Right lobe of liver (tissue), 6 donors: ENCODE data around the gene LRRC28. TPM values are rescaled to one million over a fixed set of nuclear protein-coding genes. Genes with fewer than 3 reads are reported as not detected.

ENCODE experiments used
- ATAC-seq, 4 donors: fragments of 200-7000 bp; cut with Tn5 transposase; one replicate each; pipeline ENCODE4 v1.9.1; 2020; ENCODE audit warnings: mild to moderate bottlenecking in 4 of 4, moderate library complexity in 4 of 4
- DNase-seq, 3 donors: peaks; one replicate each; pipeline ENCODE4 v3.0.0-alpha.2; 2020
- H3K27ac ChIP-seq, 3 donors: fragments of 200-600 bp; one replicate each; pipeline ENCODE4 v1.8.0; 2022
- H3K27me3 ChIP-seq, 2 donors: fragments of 200-600 bp; one replicate each; pipeline ENCODE4 v1.8.0; 2022
- H3K36me3 ChIP-seq, 4 donors: fragments of 200-600 bp; sonication (generic) in 1 of 4; one replicate each; pipeline versions ENCODE4 v1.5.1 to v1.8.0; 2017 to 2022; ENCODE audit warnings: control low read depth in 1 of 4
- H3K4me1 ChIP-seq, 4 donors: fragments of 200-600 bp; sonication (generic) in 1 of 4; one replicate each; pipeline versions ENCODE4 v1.5.1 to v1.8.0; 2017 to 2022; ENCODE audit warnings: control low read depth in 1 of 4
- H3K4me3 ChIP-seq, 3 donors: fragments of 200-600 bp; one replicate each; pipeline ENCODE4 v1.8.0; 2022
- H3K9me3 ChIP-seq, 4 donors: fragments of 200-600 bp; sonication (generic) in 1 of 4; one replicate each; pipeline versions ENCODE4 v1.5.1 to v1.8.0; 2017 to 2022; ENCODE audit warnings: control low read depth in 1 of 4
- POLR2A ChIP-seq: fragments of 450-650 bp; IDR thresholded peaks from one replicate; pipeline ENCODE4 v1.6.1; 2017; ENCODE audit warnings: antibody characterized with exemption, mild to moderate bottlenecking
- WGBS: methylation state at CpG from one replicate; pipeline ENCODE4 v1.1.6; 2018; ENCODE audit warnings: low coverage, low lambda C conversion rate; ENCODE audit not compliant: insufficient coverage; ENCODE audit errors: missing lambda C conversion rate; 5-methylcytosine and 5-hydroxymethylcytosine counted together
- intact Hi-C, 2 donors: fragments of 100-400 bp; cut with DNase I; formaldehyde crosslinking; loops; one replicate each; pipeline versions ENCODE4 v1.11.2 to v1.14.1; 2022
- total RNA-seq, 6 experiments: library from RNA; depleted of rRNA in 2 of 6; stranded (reverse); fragments of >200 nt in 2 of 6; fragmentation: NEBNext Ultra II Directional in 3 of 6; extraction: Animal tissue kit (Norgen Biotek cat#: 25700) in 3 of 6; gene quantifications; one replicate each; pipeline versions ENCODE4 v1.1.0 to v1.2.4, GENCODE V29; 2016 to 2023
- TF ChIP-seq, protein P1 (sequence below), 4 donors: fragments of 200-600 bp in 3 of 4; fragments of 450-650 bp in 1 of 4; IDR thresholded peaks; one replicate each; pipeline versions ENCODE4 v1.5.1 to v1.8.0; 2016 to 2022; ENCODE audit warnings: antibody characterized with exemption in 4 of 4, mild to moderate bottlenecking in 2 of 4
- donor health status: DM: no; HTN: yes; CAD: no.
- donor health status: DM: no; HTN: no; CAD: no.
- donor health status: DM: no; HTN: no; CAD: no.
- donor health status: DM: no; HTN: yes; CAD: no.
- donor health status: DM: no; HTN: yes; CAD: no.

The LRRC28 gene
- total RNA-seq, 6 experiments from 2014 or later = 21.8 to 70.1 (median 31.9) TPM

DNA sequence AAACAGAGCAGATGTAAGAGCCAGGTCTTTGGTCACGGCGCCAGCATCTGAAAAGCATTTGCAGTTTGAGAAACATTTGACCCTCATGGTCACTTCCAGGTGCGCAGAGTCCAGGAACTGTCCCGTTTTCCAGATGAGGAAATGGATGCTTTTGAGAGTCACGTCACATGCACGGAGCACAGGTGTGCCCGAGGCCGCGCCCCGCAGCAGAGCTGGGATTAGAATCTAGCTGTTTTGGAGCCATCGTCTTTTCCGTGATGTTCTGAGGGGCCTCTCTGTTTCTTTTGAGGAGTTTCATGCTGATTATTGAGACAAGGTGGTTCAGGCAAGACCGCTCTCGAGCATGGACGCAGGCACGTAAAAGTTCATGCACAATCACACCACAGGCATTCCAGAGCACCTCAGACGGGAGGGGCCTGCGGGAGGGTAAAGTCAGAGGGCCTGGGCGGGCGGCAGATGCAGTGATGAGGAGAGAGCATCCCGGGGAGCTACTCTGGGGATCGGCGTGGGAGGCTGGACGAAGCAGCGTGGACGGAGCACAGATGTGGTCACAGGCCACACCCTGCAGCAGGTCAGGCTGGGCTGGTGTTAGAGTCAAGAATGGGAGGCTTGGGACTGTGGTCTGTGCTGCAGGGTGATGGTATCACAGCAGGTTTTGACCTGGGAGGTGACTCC is 175.3 kb downstream of the LRRC28 start:
- TF ChIP-seq, protein P1, sequence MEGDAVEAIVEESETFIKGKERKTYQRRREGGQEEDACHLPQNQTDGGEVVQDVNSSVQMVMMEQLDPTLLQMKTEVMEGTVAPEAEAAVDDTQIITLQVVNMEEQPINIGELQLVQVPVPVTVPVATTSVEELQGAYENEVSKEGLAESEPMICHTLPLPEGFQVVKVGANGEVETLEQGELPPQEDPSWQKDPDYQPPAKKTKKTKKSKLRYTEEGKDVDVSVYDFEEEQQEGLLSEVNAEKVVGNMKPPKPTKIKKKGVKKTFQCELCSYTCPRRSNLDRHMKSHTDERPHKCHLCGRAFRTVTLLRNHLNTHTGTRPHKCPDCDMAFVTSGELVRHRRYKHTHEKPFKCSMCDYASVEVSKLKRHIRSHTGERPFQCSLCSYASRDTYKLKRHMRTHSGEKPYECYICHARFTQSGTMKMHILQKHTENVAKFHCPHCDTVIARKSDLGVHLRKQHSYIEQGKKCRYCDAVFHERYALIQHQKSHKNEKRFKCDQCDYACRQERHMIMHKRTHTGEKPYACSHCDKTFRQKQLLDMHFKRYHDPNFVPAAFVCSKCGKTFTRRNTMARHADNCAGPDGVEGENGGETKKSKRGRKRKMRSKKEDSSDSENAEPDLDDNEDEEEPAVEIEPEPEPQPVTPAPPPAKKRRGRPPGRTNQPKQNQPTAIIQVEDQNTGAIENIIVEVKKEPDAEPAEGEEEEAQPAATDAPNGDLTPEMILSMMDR (IDR thresholded peaks at IDR 0.05) = no peak
- no peak for TF ChIP-seq POLR2A
- Histone ChIP-seq H3K4me1 (no peaks in the 10 kb centered on the region), H3K4me3 (no peak overlapping the region), H3K27me3 (no peaks in the 10 kb centered on the region), H3K36me3 (no peaks in the 10 kb centered on the region), H3K27ac (no peak overlapping the region), H3K9me3 (no peaks in the 10 kb centered on the region)
- intact Hi-C loops = no loop called here
- peak in 2 of 3 donors; percentile 32 to 36 for DNase-seq
- ATAC-seq = no peak
- 91% methylated on average over 19 of the region's 26 CpGs for WGBS

- intact Hi-C loops = no loop called here
- ATAC-seq = no peak
- no peaks in the 10 kb centered on the region for H3K36me3 ChIP-seq
- no peaks in the 10 kb centered on the region for H3K9me3 ChIP-seq
- peak in 2 of 3 donors; percentile 16 to 31 for DNase-seq
- H3K27me3 ChIP-seq = no peaks in the 10 kb centered on the region
- TF ChIP-seq, protein P1 (IDR thresholded peaks at IDR 0.05) = no peak
- no peak for TF ChIP-seq POLR2A
- no peak overlapping the region for H3K4me3 ChIP-seq
- H3K4me1 ChIP-seq = no peaks in the 10 kb centered on the region
- H3K27ac ChIP-seq = no peak overlapping the region
- 63% methylated on average over 5 of the region's 8 CpGs for whole genome bisulfite sequencing
These were observed 175.9 kb downstream of the LRRC28 start for GRCh38 chr15:99427210-99427609.

DNA sequence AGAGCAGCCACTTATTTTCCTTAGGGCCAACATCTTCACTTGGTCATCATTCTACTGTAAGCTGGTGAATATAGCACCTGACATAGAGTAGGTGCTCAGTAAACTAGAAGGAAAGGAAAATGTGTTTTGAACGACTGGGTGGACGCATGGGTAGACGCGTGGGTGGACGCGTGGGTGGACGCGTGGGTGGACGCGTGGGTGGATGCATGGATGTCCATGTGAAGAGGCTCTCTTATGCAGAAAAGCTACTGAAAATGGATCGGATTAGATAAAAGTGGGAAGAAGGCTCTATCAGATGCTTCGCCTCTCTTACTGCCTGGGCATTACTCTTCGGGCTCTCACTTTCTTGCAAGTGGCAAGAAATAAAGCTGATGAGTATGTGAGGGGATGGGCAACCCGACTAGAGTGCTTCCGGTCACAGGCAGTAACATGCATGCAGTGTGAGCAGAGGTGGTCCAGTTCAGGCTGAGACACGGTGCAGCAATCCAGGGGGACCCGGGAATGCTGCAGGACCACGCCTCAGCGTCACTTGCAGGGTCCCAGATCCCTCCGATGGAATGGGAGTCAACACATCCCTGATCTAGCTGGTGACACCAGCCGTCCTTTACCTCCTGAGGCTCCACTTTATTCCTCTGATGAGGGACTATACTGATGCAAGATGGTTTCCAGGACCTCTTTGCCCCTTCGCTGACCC is 176.5 kb downstream of the LRRC28 start:
- WGBS = 87% methylated on average over 15 of the region's 22 CpGs
- no peak for TF ChIP-seq POLR2A
- TF ChIP-seq, protein P1 (IDR thresholded peaks at IDR 0.05) = no peak
- H3K9me3 ChIP-seq = no peaks in the 10 kb centered on the region
- ATAC-seq (no peak), DNase-seq (peak in 2 of 3 donors; percentile 19 to 28)
- H3K27ac ChIP-seq = no peak overlapping the region
- no peaks in the 10 kb centered on the region for H3K36me3 ChIP-seq
- intact Hi-C loops = no loop called here
- no peaks in the 10 kb centered on the region for H3K27me3 ChIP-seq
- no peak overlapping the region for H3K4me3 ChIP-seq
- no peaks in the 10 kb centered on the region for H3K4me1 ChIP-seq

- Histone ChIP-seq H3K27ac (no peak overlapping the region), H3K27me3 (no peaks in the 10 kb centered on the region), H3K4me3 (no peak overlapping the region), H3K4me1 (no peaks in the 10 kb centered on the region), H3K36me3 (no peaks in the 10 kb centered on the region), H3K9me3 (no peaks in the 10 kb centered on the region)
- 68% methylated on average over 3 of the region's 5 CpGs for WGBS
- intact Hi-C loops = no loop called here
- DNase-seq = peak in 2 of 3 donors; percentile 27 to 28
- no peak for ATAC-seq
- TF ChIP-seq POLR2A = no peak
- TF ChIP-seq, protein P1 (IDR thresholded peaks at IDR 0.05) = no peak
These were observed 178.4 kb downstream of the LRRC28 start for GRCh38 chr15:99429681-99430081.
